Stimulated activated CD4-positive, alpha-beta T cell treated with anti-CD3 and anti-CD28 coated beads, Interleukin-12 subunit alpha, Interleukin-12 subunit beta, amount 100 ng/mL, for 4 hours (primary cell): ENCODE results near the gene TRPC4AP.

ENCODE experiments used
- DNase-seq: peaks from one replicate; pipeline ENCODE4 v3.0.0-alpha.2; 2020

TRPC4AP gene

DNA sequence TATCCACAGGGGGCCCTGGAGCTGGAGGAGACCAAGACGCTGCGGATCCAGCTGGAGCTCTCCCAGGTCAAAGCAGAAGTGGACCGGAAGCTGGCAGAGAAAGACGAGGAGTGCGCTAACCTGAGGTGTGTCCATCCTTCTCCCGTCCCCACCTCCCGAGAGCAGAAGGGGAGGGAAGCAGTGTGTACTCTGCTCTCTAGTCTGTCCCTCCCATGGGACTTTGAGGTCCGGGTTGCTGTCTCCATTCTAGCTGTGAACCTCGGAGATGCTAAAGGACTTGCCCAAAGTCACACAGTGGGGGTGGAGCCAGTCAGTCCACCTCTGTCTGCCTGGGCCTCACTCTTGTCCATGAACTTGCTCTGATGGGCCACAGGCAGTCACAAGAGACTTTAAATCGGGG, 92.8 kb downstream of the TRPC4AP start:
- no peak for DNase-seq

DNA sequence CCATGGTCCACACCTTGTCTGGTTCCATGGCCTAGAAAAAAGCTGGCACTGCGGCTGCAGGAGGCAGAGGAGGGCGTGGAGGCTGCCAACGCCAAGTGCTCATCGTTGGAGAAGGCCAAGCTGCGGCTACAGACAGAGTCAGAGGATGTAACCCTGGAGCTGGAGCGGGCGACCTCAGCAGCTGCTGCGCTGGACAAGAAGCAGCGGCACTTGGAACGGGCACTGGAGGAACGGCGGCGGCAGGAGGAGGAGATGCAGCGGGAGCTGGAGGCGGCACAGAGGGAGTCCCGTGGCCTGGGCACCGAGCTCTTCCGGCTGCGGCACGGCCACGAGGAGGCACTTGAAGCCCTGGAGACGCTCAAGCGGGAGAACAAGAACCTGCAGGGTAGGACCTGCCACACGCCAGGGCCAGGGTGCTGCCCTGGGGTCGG, 93.6 kb downstream of the TRPC4AP start:
- no peak for DNase-seq

GRCh38 chr20:34998331-34998950, 94.2 kb downstream of the TRPC4AP start:
- no peak for DNase-seq

GRCh38 chr20:34997774-34998173, 94.8 kb downstream of the TRPC4AP start:
- no peak for DNase-seq

- no peak for DNase-seq
These were observed 95.5 kb downstream of the TRPC4AP start for GRCh38 chr20:34997131-34997561.

GRCh38 chr20:34996243-34997028, 96.2 kb downstream of the TRPC4AP start:
- no peak for DNase-seq

- no peak for DNase-seq
These were observed 96.9 kb downstream of the TRPC4AP start for GRCh38 chr20:34995696-34996095.

DNA sequence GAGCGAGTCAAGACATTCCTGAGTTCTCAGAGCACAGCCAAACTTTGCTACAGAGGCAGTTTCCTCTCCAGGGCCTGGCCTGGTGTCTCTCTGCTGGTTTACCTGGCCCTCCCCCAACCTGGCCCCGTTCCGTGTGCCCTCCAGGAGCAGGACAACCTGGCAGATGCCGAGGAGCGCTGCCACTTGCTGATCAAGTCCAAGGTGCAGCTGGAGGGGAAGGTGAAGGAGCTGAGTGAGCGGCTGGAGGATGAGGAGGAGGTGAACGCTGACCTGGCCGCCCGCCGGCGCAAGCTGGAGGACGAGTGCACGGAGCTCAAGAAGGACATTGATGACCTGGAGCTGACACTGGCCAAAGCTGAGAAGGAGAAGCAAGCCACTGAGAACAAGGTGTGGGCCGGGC, 97.4 kb downstream of the TRPC4AP start:
- no peak for DNase-seq

GRCh38 chr20:34994509-34995131, 98.0 kb downstream of the TRPC4AP start:
- DNase-seq, result no peak

GRCh38 chr20:34993941-34994508, 98.6 kb downstream of the TRPC4AP start:
- DNase-seq, result no peak

- no peak for DNase-seq
These were observed 99.7 kb downstream of the TRPC4AP start for GRCh38 chr20:34992751-34993417.

- no peak for DNase-seq
These were observed 101.9 kb downstream of the TRPC4AP start for GRCh38 chr20:34990661-34991214.

DNA sequence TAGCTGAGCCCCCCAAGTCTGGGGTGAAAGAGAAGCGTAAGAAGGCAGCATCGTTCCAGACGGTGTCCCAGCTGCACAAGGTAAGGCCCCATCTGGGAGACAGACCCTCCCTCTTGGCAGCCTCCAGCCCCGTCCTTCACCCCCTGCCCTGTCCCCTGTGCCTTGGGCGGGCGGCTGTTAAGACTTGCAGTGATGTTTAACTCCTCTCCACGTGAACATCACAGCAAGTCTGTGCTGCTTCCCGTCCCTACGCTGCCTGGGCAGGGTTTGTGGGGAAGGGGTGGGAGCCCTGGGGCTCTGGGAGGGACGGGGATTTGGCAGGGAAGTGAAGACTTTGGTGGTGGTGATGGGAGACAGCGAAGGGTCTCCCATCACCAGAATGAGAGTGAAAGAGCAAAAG, 102.4 kb downstream of the TRPC4AP start:
- DNase-seq, result no peak

DNA sequence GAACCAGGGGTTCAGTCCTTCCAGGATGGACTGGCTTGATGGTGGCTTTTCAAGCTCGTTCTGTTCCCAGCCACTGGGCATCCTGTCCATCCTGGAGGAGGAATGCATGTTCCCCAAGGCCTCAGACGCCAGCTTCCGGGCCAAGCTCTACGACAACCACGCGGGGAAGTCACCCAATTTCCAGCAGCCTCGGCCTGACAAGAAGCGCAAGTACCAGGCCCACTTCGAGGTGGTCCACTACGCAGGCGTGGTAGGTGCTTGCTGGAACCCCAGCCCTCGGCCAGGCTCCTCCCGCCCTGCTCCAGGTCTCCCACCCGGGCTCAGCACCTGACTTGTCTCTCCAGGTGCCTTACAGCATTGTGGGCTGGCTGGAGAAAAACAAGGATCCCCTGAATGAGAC, 102.9 kb downstream of the TRPC4AP start:
- no peak for DNase-seq

- no peak for DNase-seq
These were observed 103.5 kb downstream of the TRPC4AP start for GRCh38 chr20:34989118-34989517.

DNA sequence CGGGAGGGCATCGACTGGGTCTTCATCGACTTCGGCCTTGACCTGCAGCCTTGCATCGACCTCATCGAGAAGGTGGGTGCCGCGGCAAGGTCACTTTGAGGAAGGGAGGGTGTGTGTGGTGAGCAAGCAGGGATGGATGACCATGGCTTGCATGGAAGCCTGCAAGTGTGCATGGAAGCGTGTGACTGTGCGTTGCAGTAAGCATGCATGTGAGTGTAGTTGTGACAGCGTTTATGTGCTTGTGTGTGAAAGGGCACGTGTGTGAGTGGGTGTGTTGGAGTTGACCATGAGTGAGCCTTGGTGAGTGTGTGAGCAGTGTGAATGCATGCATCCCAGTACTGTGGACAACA, 104.4 kb downstream of the TRPC4AP start:
- no peak for DNase-seq

DNA sequence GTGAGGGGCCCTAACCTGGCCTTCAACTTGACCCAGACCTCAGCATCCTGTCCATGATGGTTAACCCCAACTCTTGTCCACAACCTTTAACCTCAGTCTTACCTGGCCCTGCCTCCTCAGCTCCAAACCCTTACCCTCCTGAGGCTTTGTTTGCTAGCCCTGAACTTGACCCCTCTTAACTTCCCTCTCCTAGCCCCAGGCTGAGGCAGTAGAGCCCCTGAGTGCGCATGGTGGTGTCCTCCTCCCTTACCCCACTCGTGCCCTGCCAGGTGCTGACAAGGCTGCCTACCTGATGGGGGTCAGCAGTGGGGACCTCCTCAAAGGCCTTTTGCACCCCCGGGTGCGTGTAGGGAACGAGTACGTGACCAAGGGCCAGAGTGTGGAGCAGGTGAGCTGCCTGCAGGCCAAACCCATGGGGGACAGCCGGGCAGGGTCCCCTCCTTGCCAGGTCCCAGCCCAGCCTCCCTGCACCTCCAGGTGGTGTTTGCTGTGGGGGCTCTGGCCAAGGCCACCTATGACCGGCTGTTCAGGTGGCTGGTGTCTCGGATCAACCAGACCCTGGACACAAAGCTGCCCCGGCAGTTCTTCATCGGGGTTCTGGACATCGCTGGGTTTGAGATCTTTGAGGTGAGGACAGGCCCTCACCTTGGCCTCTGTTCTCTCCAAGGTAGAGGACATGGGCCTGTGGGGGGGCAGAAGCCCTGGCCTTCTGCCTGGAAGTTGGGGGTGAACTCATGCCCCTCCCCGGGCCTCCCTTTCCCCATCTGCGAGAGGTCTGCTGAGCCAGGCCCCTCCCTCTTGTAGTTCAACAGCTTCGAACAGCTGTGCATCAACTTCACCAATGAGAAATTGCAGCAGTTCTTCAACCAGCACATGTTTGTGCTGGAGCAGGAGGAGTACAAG, 105.1 kb downstream of the TRPC4AP start:
- no peak for DNase-seq

DNA sequence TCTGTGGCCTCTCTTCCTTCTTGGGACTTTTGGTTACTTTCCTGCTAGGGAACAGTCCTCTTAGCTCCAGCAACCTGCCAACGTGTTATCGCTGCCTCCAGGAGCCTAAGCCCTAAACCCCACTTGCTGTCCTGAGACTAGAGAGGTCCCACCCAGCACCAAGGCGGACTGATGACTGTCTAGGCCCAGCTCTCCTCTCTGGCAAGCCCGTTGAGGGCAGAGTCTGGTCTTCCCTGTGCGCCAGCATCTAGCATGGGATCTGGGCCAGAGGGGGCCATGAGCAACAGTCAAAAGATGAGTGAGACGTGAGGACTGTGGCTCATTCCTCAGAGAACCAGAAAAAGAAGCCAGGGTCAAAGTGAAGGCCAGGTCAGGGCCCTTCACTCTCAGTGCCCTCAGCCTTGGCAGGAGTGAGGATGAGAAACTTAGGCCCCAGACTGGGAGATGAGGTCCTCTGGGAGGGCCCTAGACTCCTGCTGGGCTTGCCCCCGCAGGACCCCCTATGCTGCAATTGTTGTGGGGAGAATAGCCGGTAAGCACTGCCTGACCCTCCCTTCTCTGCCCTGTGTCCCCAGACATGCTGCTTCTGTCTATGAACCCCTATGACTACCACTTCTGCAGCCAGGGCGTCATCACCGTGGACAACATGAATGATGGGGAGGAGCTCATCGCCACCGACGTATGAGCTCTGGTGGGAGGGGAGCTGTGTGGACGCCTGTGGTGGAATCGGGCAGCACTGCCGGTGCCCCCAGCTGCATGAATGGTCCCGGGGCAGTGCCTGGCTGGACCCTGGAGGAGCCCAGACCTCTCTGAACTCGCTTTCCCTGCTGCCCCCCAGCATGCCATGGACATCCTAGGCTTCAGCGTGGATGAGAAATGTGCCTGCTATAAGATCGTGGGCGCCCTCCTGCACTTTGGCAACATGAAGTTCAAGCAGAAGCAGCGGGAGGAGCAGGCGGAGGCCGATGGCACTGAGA, 106.0 kb downstream of the TRPC4AP start:
- DNase-seq, result no peak

DNA sequence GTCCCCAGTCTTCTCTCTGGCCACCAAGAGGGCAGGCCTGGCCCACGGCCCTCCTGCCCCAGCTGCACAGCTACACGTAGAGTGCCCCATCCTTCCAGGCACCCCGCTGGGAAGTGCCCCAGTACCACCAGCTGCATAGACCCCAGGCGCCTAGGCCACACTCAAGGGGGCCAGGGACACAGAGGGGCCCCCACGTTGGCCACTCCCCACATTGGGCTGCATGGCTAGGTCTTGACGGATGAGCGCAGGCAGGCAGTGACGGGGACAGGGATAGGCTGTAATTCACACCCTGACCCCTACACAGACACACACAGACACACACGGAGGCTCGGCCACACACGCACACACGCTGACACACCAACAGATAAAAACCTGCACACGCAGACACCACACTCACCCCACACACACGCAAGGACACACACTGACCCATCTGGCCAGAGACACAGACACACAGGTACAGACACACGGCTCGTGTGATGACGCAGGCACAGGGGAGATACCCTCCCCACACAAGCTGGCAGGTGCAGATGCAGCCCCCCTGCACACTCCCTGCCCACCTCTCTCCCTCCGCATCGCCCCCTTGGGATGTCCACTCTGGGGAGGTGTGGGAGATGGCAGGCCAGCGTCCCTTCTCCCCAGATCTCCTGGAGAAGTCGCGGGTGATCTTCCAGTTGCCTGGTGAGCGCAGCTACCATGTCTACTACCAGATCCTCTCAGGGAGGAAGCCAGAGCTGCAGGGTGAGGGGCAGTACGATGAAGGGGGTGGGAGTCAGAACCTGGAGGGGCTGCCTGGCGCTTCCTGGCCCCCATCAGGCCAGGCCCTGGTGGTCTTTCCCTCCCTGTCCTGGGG, 106.9 kb downstream of the TRPC4AP start:
- no peak for DNase-seq
